NK-92 (cell line): Measurements from ENCODE around the gene LAPTM5.
"Not testable (repeated sequence)": the region's sequence is repeated elsewhere in the genome, so short reads cannot be mapped to it uniquely, and the experiment has no call there.

Experiments
- DNase-seq: peaks from one replicate; lab custom pipeline; 2025; ENCODE audit not compliant: unreplicated experiment; lab: John Stamatoyannopoulos, UW

LAPTM5 gene

DNA sequence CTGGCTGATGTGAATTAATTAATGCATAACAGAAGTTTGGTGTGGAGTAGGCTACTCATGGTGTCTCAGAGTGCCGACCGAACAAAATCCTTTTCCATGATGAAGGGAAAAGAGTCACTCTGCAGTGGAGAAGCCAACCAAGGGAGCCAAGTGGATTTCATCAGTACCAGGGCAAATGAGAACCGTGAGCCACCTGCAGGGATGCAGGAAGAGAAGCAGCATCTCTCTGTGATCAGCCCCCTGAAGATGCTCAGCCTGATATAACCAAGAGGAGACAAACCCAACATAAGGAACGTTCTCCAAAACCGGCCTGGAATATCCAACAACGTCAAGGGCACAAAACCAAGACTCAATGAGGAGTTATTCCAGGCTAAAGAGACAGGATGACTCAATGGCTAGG lies 13.4 kb upstream of the LAPTM5 start:
- DNase-seq: no peak

DNA sequence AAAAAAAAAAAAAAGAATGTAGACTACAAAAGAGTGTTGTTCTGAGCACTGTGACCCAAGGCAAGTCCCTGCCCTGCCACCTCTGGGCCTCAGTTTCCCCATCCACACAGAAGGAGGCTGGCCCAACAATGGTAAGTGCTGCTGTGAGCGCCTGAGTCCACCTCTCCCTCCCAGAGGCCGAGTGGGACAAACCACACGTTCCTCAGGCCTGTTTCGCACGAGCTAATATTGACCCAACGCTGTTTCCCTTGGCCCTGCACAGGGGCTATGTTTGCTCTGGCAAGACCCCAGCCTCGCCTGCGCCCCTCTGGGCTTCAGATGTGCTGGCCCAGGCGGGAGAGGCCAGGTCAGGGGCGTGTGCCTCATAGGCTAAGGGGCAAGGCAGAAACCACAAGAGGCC lies 12.6 kb upstream of the LAPTM5 start:
- no peak for DNase-seq

- no peak for DNase-seq
Observed at GRCh38 chr1:30768830-30769718, 11.5 kb upstream of the LAPTM5 start.

DNA sequence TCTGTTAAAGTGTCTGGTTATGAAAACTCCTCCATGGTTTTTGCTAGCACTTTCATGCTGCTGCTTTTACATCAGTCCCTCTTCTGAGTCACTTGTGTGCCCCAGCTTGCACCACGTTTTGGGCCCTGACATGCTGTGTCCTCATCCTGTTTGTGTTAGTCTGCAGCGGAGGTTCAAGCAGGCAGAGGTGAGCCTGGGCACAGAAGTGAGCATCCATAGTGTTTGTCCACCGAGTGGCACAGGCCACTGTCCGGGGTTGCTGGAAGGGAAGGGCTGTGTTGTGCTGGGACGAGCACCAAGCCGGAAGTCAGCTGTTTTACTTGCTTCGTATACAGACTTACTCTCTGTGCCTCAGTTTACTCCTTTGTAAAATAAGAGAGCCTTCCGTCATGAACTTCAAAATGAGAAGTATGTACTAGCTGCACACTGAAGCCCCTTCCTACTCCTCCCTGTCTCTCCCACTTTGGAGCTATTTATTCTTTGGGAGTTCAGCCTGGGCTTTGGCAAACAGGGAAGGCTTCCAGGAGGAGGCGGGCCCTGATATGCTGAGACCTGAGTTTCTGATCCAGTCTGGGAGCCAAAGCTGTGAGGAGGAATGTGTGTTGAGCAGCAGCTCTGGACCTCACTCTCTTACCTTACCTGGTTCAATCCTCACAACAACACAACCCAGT lies 10.7 kb upstream of the LAPTM5 start:
- no peak for DNase-seq

- not testable (repeated sequence) for DNase-seq
Observed at GRCh38 chr1:30766948-30767347, 9.4 kb upstream of the LAPTM5 start.

DNA sequence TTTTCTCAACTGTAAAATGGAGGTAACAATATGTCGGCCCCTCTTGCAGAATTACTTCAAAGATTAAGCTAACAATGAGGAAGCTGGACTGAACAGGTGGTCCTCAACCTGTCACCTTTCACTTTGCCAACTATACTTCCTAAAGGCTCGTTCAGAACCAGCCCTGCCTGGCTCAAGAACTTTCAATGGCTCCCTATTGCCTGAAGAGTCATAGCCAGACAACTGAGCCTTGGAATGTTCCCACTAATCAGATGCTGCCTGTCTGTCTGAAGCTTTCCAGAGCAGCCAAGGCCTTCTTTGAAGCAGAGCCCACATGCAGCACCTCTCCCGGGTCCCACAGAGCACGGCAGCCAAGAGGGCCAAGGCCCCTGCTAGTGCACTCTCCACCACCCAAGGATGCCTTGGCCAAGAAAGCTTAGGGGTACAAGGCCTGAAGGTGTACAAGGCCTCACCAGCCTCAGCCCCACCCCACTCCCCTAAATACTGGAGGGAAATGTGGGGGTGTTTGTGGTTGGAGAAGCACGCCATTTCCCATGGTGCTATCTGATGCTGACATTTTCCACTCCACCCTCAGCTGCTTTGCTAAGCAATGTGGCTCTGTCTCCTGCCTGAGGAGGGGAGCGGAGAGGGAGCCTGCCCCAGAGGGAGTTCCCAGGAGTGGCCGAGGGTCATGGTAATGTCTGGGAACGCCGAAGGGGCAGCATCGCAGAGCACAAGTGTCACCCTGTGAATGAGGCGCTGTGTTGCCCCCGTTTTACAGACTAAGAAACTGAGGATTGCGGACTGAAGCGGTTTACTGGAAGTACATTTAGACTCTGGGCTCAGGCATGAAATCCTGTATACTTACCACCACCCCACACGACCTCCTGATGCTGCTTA lies 8.2 kb upstream of the LAPTM5 start:
- DNase-seq: no peak

- no peak for DNase-seq
Observed at GRCh38 chr1:30764939-30765555, 7.5 kb upstream of the LAPTM5 start.

DNA sequence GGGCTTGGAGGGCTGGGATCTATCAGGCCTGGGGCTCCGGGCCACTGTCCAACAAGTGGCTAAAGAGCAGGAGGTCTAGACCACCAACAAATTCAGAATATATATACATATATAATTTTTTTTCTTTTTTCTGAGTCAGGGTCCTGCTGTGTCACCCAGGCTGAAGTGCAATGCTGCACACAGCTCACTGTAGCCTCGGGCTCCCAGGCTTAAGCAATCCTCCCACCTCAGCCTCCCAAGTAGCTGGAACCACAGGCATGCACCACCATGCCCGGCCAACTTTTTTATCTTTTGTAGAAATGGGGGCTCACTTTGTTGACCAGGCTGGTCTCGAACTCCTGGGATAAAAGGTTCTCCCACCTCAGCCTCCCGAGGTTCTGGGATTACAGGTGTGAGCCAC lies 6.8 kb upstream of the LAPTM5 start:
- DNase-seq: no peak

DNA sequence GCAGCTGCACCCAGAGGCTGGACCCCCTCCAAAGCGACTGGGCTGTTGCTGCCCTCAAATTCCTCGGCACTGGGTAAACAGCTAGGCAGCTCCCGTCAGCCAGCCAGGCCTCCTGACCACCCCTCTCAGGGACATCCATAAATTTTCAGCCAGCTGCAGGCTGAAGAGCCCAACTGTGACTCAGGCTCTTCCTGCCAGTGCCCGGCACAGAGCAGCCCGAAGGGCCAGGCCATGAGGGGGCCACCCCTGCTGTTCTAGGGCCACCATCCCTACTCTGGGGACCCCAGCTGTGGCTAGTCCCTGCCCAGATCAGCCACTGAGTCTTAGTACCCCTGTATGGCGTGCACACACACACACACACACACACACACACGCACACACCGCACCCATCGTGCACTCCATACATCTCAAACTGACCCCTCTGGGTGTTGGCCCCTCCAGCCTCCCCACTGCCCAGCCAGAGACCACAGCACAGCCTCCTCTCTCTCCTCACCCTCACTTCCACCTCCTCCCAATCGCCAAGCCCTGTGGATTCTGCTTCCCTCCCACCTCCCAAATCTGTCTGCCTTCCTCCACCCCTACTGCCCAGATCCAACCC lies 6.2 kb upstream of the LAPTM5 start:
- DNase-seq: no peak

DNA sequence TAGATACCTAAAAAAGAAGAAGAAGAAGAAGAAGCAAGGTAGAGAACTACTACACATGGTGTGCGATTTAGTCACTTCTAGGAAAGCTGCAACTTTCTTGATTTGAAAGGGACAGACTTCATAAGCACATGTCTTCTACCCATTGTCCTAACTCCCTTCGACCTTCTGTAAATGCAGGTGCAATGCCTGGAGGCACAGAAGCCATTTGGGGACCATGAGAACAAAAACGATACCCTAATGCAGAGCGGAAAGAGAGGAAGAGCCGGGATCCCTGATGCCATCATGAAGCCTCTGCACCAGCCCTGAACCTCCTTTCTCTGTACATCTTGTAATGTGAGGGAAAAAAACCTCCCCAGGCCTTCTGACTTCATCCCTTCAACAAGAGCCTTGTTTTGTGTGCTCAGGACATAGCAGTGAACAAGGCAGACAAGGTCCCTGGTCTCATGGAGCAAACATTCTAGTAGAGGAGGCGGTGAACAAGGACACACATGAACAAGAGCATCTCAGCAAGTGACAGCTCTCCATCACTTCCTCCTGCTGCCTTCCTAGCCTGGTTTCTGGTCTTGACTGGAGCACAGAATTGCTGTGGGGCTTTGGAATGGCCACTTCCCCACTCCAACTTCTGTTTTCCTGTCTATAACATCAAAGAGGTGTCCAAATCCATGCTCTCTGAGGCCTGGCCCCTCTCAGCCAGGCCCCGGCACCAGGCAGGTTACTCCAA lies 5.5 kb upstream of the LAPTM5 start:
- DNase-seq: no peak

DNA sequence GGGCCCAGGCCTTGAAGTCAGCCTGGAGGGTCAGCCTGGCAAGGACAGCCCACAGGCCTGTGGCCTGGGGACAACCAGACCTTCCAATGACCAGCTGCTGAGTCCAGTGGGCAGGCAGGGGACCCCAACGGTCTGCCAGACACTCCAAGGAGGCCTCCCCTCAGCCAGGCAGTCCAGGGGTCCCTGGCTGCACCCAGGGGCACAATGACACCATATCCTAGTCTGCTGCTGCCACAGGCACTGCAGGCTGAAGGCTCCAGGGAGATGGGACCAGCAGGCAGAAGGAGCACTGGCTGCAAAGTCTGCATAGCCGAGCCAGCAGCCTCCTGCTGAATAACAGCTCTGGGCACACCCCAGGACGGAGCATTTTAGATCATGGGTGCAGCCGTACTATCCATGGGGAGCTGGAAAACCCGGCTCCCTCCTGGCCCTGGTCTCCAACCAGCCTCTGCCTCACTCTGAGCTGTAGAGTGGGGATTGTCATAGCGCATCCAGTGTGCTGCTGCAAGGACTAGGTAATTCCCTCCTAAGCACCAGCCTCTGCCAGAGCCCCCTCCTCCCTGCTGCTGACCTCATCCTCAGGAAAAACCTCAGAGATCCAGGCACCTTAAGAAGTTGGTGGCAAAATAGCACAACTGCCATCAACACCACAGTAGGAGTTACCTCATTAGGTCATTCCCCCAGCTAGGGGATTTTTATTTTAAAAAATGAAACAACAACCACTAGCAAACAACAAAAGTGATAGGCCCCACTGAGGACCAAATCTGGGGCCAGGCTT lies 4.8 kb upstream of the LAPTM5 start:
- no peak for DNase-seq

- no peak for DNase-seq
Observed at GRCh38 chr1:30761381-30762151, 4.0 kb upstream of the LAPTM5 start.

GRCh38 chr1:30760596-30761324 lies 3.2 kb upstream of the LAPTM5 start:
- DNase-seq: no peak

GRCh38 chr1:30759718-30760281 lies 2.2 kb upstream of the LAPTM5 start:
- no peak for DNase-seq

GRCh38 chr1:30758785-30759380 lies 1.3 kb upstream of the LAPTM5 start:
- no peak for DNase-seq

GRCh38 chr1:30758121-30758688 lies 631 bp upstream of the LAPTM5 start:
- no peak for DNase-seq
